ENCODE data around the gene CDC34. TPM values are rescaled to one million over a fixed set of nuclear protein-coding genes. Genes with fewer than 3 reads are reported as not detected.

Gene CDC34
- total RNA-seq (2014; rRNA removed; shearing (Covaris generic)): 139 and 153 TPM in 2 replicates

GRCh38 chr19:531753-532560 is at the start of gene CDC34:
CDC34 (plus strand) TSS chr19:531760; CDS start chr19:531932, 172 bp downstream.

GRCh38 chr19:496112-496665 is 35.4 kb upstream of the CDC34 start, which contains the start of gene MADCAM1:
MADCAM1 (plus strand) TSS chr19:496486; CDS start chr19:496500, 14 bp downstream.

GRCh38 chr19:507286-508203 is 24.0 kb upstream of the CDC34 start, which contains the start of gene TPGS1:
TPGS1 (plus strand) TSS chr19:507497; CDS start chr19:507507, 10 bp downstream.

GRCh38 chr19:543910-544608 is 12.5 kb downstream of the CDC34 start, which contains the start of gene GZMM:
GZMM (plus strand) TSS chr19:544053; CDS start chr19:544072, 19 bp downstream.

GRCh38 chr19:572140-572742 is 40.7 kb downstream of the CDC34 start, which contains the start of gene BSG:
BSG (plus strand) TSS chr19:572596; CDS start chr19:572635, 39 bp downstream.

GRCh38 chr19:589693-590395 is 58.3 kb downstream of the CDC34 start, which contains the start of gene HCN2:
HCN2 (plus strand) TSS chr19:589881; CDS start chr19:589946, 65 bp downstream.

Other genes starting within 250 kb of the CDC34 start
- gene PLPP2, start 240.4 kb upstream of the CDC34 start, total RNA-seq (2014; rRNA removed; shearing (Covaris generic)): 102 TPM in 2 replicates
- 17.9 and 29.4 TPM in 2 replicates for gene MIER2, start 187.0 kb upstream of the CDC34 start, total RNA-seq (2014; rRNA removed; shearing (Covaris generic))
- gene C2CD4C, start 122.6 kb upstream of the CDC34 start, total RNA-seq (2014; rRNA removed; shearing (Covaris generic)): 0.58 and 0.98 TPM in 2 replicates
- gene SHC2, start 70.7 kb upstream of the CDC34 start, total RNA-seq (2014; rRNA removed; shearing (Covaris generic)): 2.1 and 2.3 TPM in 2 replicates
- 0.08 TPM in 1 of 2 replicates, not detected in the other for gene MADCAM1, start 35.3 kb upstream of the CDC34 start, total RNA-seq (2014; rRNA removed; shearing (Covaris generic))
- gene TPGS1, start 24.3 kb upstream of the CDC34 start, total RNA-seq (2014; rRNA removed; shearing (Covaris generic)): 43.4 and 51.0 TPM in 2 replicates
- 0.19 and 2.0 TPM in 2 replicates for gene GZMM, start 12.3 kb downstream of the CDC34 start, total RNA-seq (2014; rRNA removed; shearing (Covaris generic))
- 466 and 497 TPM in 2 replicates for gene BSG, start 40.8 kb downstream of the CDC34 start, total RNA-seq (2014; rRNA removed; shearing (Covaris generic))
- gene HCN2, start 58.1 kb downstream of the CDC34 start, total RNA-seq (2014; rRNA removed; shearing (Covaris generic)): 0.45 and 0.75 TPM in 2 replicates
- gene POLRMT, start 101.8 kb downstream of the CDC34 start, total RNA-seq (2014; rRNA removed; shearing (Covaris generic)): 46.5 and 59.4 TPM in 2 replicates
- gene FGF22, start 108.1 kb downstream of the CDC34 start, total RNA-seq (2014; rRNA removed; shearing (Covaris generic)): 0.91 and 1.0 TPM in 2 replicates
- gene RNF126, start 131.5 kb downstream of the CDC34 start, total RNA-seq (2014; rRNA removed; shearing (Covaris generic)): 91.1 and 92.3 TPM in 2 replicates
- gene FSTL3, start 144.6 kb downstream of the CDC34 start, total RNA-seq (2014; rRNA removed; shearing (Covaris generic)): 71.8 and 87.6 TPM in 2 replicates
- gene PRSS57, start 163.7 kb downstream of the CDC34 start, total RNA-seq (2014; rRNA removed; shearing (Covaris generic)): not detected in 2 replicates
- 4.7 and 5.1 TPM in 2 replicates for gene PALM, start 177.2 kb downstream of the CDC34 start, total RNA-seq (2014; rRNA removed; shearing (Covaris generic))
- gene MISP, start 219.4 kb downstream of the CDC34 start, total RNA-seq (2014; rRNA removed; shearing (Covaris generic)): 4.4 and 5.9 TPM in 2 replicates

Measured in A375 (cell line).